HG03521 (cell line): ENCODE results near the gene DCTN4.
"Not testable (repeated sequence)": the region's sequence is repeated elsewhere in the genome, so short reads cannot be mapped to it uniquely, and the experiment has no call there.

Experiments used
- ATAC-seq: cut with Tn5 transposase; IDR thresholded peaks from one replicate; pipeline ENCODE4 v1.9.1; 2021; ENCODE audit warnings: mild to moderate bottlenecking, moderate library complexity; ENCODE audit not compliant: unreplicated experiment

The DCTN4 gene

GRCh38 chr5:150778517-150779396 lies 19.9 kb upstream of the DCTN4 start, which contains the start of gene SMIM3:
Gene SMIM3 (plus strand): TSS chr5:150778757. CDS start chr5:150795441, 16,684 bp downstream.
- no peak for ATAC-seq

- ATAC-seq: no peak
These were observed 19.3 kb upstream of the DCTN4 start for GRCh38 chr5:150778088-150778516.

GRCh38 chr5:150777685-150778084 lies 18.9 kb upstream of the DCTN4 start:
- ATAC-seq: no peak

- ATAC-seq: no peak
These were observed 15.3 kb upstream of the DCTN4 start for GRCh38 chr5:150774145-150774544.

GRCh38 chr5:150771034-150771795 lies 12.4 kb upstream of the DCTN4 start:
- ATAC-seq: no peak

GRCh38 chr5:150766251-150766650 lies 7.4 kb upstream of the DCTN4 start:
- no peak for ATAC-seq

- no peak for ATAC-seq
These were observed 7.0 kb upstream of the DCTN4 start for GRCh38 chr5:150765799-150766169.

GRCh38 chr5:150765011-150765798 lies 6.4 kb upstream of the DCTN4 start:
- no peak for ATAC-seq

- no peak for ATAC-seq
These were observed 5.7 kb upstream of the DCTN4 start for GRCh38 chr5:150764530-150764929.

GRCh38 chr5:150763023-150763769 lies 4.4 kb upstream of the DCTN4 start:
- ATAC-seq: no peak

- ATAC-seq: no peak
These were observed 3.4 kb upstream of the DCTN4 start for GRCh38 chr5:150762211-150762610.

- ATAC-seq: no peak
These were observed 442 bp upstream of the DCTN4 start for GRCh38 chr5:150759334-150759583.

GRCh38 chr5:150758203-150758530 lies 650 bp downstream of the DCTN4 start:
- ATAC-seq: peak; percentile 12

GRCh38 chr5:150757087-150757649 lies 1.6 kb downstream of the DCTN4 start:
- no peak for ATAC-seq

GRCh38 chr5:150753863-150754262 lies 5.0 kb downstream of the DCTN4 start:
- ATAC-seq: no peak

GRCh38 chr5:150753463-150753862 lies 5.4 kb downstream of the DCTN4 start:
- no peak for ATAC-seq

GRCh38 chr5:150751096-150751891 lies 7.5 kb downstream of the DCTN4 start:
- no peak for ATAC-seq

- ATAC-seq: no peak
These were observed 8.3 kb downstream of the DCTN4 start for GRCh38 chr5:150750469-150750868.

GRCh38 chr5:150743142-150743488 lies 15.7 kb downstream of the DCTN4 start:
- not testable (repeated sequence) for ATAC-seq
